Stimulated activated CD8-positive, alpha-beta memory T cell treated with anti-CD3 and anti-CD28 coated beads, Interleukin-7, amount 100 ng/mL, for 1 hour (primary cell): ENCODE data around the gene ZC3H8.
A peak's percentile ranks its signal among the peaks of the same experiment; 100 is the strongest.
"Not testable (repeated sequence)": the region's sequence is repeated elsewhere in the genome, so short reads cannot be mapped to it uniquely, and the experiment has no call there.

ENCODE experiments used
- DNase-seq, 2 donors: peaks; one replicate each; pipeline ENCODE4 v3.0.0-alpha.2; 2020; ENCODE audit warnings: low read depth in 2 of 2

Gene ZC3H8

DNA sequence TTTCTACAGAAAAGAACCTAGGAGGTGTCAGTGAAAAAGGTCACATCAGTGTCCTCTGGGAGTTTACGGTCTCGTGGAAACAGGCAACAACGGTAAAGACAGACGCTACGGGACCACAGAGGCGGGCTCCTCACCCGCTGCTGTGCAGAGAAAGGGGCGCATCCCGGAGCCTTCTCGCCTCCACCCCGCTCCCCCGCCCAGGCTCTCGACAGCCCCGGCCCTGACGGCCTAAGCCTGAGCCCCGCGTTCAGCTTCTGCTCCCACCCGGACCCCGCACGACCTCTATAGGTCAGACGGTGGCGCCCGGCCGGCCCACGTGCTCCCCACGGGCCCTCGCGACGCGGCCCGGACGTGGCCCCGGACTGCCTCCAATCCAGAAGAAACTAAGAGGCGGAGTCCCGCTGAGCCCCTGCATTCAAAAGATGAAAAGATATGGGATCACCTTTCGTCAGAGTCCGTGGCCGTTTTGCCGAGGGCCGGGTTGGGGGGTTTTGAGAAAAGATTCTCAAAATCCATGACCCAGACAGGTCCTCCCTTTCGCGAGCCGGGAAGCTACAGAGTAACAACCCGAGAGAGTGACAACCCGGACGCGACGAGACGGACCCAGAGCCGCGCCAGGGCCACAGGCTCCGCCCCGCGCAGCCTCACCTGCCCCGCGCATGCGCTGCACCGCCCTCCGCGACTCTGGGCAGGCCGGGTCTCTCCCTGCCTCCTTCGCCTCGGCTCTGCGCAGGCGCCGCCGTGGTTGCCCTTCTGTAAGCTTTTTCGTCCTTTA lies at the start of gene ZC3H8:
TSS of gene ZC3H8 (minus strand) at position 577 of the 775 bp plus-strand sequence. CDS start at position 516, 61 bp downstream.
- DNase-seq: peak; percentile 93

DNA sequence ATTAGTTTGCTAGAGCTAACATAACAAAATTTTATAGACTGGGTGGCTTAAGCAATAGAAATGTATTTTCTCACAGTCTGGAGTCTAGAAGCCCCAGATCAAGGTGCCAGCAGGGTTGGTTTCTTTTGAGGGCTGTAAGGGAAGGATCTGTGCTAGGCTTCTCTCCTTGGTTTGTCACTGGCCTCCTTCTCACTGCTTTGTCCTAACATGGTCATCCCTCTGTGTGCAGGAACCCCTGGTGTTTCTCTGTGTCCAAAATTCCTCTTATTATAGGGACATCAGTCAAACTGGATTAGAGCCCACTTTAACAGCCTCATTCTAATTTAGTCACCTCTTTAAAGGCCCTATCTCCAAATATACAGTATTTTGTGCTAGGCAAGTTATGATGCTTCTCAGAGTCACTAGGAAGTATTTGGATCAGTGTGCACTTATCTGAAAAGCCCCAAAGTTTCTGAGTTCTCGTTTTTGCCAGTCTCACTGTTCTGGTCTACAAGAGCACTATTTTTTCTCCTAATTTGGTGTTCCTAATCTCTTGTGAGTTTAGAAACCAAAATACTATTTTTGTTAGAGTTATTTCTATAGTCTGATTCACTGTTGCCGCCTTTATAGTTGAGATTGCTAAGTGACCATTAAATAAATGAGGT lies 49.6 kb upstream of the ZC3H8 start:
- DNase-seq: no peak

DNA sequence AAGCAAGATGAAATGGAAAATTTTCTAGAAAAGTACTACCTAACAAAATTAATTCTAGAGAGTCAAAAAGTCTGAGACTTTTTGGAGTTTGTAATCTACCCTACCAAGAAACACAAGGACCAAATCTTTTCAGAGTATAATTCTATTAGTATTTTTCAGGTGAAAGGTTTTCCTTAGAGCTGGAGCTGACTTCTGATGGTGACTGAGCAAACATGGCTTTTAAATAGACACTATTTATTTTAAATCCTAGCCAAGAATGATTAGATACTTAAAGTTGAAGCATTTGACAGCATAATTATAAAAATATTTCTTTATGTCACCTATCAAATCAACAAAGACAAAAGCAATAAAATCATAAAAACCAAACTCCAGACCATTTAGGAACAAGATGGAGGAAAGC lies 47.1 kb upstream of the ZC3H8 start:
- DNase-seq: no peak

DNA sequence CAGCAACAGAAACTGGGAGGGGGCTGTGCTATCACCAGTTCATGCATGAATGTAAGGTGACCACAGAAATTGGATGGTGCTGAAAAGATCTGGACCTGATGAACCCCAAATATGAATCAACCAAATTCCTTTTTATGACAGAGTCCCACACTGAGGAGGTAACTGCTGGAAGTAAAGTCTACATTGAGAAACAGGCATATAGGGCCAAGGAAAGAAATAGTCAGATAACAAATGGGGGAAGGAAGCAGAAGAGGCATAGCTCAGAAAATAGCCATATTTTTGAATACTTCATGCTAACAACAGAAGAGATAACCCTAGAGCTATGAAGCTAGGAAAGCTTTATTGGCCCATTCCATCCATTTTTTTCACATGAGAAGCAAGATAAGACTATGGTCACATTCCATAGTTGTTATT lies 46.3 kb upstream of the ZC3H8 start:
- DNase-seq: no peak

DNA sequence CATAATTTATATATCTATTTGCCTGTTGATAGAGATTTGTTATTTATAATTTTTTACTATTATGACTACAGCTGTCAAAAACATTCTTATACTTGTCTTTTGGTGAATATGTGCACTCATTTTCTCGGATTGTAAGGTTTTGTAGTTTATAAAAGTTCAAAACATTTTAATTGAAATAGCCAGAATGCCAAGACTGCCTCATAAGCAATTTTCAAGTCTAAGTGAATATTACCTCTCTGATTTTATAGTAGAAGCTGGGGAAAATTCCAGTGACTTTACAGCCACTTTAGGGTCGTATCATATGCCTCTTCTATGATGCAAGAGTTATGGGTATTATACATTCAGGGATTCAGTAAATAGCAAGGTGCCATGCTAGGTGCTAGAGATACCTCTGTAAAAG lies 41.6 kb upstream of the ZC3H8 start:
- DNase-seq: no peak

DNA sequence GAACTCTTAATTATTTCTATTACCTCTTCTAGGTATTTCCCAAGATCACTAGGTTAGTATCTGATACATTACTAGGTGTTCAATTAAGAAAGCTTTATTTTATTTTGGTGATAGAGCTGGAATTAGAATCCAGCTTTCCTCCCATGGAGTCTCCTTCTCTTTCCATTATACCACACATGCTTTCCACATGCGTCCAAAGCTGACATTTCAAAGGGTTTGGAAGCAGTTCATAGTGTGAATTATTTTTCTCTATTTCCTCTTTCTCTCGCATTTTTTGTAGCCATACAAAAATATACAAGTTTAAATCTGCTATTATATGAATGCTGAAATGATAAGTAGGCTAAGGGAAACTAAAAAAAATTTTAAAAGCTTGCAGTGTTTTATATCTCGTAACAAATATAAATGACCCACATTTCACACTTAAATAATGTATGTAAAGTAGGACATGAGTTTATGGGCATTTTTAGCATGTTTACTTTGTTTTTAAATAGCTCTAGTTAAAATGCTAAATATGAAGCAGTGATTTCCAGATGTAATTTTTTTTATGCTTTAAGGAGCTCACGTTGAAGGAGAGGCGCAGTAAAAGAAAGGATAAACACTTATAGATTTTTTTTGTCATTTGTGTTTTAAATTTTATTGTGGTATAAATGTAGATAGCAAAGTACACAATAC lies 40.7 kb upstream of the ZC3H8 start:
- DNase-seq: no peak

DNA sequence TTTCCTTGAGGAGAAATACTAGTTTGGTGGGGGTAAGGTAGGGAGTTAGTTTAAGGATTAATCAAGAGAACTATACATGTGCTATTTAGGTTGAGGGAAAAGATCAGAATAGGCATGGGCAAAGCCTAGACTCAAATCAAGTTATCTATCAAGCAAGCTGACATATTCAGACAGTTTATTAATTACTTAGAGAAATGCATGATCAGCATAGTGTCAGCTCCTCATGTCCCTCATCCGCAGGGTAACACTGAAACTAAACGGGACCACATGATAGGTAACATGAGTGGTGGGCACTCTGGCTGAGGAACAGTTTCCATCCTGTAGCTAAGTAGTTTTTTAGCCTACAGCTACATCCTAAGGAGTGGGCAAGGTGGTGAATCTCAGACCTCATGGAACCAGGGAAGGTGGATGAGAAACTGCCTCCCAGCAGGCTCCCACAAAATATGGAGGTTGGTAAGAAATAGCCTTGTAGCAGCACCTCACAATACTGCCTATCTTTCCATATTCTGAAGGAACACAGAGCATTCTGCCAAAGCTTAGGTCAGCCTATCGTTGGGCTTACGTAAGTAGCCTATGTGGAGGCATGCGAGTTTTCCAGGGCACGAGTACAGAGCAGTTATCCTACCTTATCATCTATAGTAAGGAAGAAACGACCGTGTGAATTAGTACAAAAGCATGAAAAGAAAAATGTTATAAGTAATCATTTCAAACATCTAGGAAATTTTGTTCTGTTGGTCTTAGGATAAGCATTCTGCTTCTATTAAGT lies 39.0 kb upstream of the ZC3H8 start:
- no peak for DNase-seq

DNA sequence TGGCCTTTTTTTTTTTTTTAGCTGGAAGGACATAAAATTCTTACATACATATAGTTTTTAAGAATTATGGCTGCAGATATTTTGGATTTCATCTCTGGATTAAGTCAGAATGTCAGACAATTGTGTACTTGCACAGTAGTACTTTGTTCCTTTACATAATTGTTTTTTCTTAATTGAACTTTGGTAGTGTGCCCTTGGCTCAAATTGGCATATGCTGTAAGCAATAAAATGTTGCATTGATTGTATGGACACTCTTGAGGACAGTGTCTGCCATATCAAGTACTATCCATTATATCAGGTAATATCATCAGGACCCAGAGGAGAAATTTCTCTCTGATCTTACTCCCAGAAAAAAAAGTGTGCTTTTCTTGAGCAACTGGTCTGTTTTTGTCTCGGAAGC lies 35.8 kb upstream of the ZC3H8 start:
- DNase-seq: no peak

DNA sequence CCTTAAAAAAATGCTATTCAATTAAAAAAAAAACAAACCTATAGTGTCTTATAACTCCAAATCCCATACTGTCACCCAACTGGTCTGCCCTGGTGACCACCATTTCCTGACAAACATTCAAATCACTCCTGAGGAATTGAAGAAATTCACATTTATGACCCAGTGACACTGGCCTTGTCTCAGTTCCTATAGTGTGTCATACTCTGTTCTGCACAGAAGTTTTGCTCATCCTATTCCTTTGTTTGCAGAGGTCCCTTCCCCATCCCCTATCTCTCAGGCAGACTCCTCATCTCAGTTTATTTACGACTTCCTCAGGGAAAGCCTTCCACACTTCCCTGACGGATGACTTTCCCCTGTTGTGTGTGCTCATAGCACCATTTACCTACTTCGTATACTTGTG lies 35.2 kb upstream of the ZC3H8 start:
- DNase-seq: no peak

DNA sequence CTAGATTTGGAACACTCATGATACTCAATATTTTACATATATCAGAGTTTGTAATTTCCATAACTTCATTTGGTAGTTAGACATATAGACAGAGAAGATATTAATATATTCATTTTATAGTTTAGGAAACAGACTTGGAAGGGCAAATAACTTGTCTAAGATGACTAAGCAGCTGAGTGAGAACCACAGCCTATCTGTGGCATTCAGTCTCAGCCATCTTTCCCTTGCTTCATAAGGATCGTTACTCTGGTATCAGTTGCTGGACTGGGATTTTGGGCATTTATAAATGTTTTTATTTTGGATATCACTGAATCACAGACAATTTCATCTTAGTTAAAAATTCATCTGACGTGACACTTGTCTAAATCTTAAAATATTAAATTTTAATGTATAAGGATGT lies 28.7 kb upstream of the ZC3H8 start:
- DNase-seq: not testable (repeated sequence)

DNA sequence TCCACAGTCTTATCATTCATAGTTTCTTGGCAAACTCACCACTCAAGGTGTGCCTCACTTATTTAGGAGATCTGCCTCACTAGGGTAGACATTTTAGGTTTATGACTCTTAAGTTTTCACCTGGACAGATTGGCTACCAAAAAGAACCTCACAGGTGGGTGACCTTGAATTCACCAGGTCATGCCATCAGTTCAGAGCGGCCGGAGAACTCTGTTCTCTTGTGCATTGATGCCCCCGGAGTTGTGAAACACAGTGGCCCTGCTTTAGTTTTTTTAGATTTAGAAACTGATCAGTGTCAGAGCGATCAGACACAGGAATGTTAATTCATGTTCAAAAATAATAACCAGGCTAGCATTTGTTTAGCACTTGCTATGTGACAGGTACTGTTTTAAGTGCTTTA lies 27.2 kb upstream of the ZC3H8 start:
- not testable (repeated sequence) for DNase-seq

DNA sequence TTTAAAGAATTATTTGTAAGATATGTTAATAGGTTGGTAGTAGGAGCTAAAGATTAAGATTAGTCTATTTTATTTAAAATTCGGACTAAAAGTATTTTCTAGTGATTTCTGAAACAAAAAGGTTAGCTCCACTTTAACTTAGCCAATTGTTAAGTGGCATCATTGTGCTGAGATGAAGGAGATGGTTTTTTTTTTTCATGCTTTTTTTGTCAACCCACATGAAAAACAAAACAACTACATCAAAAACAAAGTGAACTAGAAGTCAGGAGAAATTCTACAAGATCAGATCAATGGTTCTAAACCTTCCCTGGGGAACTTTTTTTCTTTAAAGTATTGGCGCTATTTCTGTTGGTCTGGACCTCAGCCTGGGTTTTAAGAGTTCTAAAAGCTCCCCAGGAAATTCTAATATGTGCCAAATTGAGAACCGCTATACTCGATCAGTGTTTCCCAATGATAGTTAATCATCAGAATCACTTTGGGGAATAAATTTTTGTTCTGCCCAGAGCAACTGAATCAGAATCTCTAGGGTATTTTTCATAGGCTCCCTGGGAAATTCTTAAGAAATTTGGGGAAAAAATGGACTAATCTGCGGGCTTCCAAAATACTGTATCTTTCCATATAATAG lies 22.9 kb upstream of the ZC3H8 start:
- DNase-seq: no peak

DNA sequence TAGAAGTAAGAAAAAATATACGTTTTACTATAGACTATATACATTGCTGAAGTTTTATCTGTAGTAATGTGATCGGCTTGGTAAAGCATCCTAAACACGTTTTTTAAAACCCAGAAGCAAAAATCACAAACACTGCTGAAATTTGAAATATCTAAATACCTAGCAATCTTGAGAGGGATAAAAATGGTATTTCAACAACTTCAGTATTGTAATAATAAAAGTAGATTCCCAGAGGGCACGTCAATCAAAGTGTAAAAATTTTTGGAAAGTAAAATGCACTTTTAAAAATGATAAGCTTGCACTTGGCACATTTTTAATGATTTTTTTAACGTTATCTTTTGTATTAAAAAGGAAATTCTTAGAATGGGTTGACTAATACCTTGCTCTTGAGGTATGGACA lies 22.1 kb upstream of the ZC3H8 start:
- DNase-seq: no peak

DNA sequence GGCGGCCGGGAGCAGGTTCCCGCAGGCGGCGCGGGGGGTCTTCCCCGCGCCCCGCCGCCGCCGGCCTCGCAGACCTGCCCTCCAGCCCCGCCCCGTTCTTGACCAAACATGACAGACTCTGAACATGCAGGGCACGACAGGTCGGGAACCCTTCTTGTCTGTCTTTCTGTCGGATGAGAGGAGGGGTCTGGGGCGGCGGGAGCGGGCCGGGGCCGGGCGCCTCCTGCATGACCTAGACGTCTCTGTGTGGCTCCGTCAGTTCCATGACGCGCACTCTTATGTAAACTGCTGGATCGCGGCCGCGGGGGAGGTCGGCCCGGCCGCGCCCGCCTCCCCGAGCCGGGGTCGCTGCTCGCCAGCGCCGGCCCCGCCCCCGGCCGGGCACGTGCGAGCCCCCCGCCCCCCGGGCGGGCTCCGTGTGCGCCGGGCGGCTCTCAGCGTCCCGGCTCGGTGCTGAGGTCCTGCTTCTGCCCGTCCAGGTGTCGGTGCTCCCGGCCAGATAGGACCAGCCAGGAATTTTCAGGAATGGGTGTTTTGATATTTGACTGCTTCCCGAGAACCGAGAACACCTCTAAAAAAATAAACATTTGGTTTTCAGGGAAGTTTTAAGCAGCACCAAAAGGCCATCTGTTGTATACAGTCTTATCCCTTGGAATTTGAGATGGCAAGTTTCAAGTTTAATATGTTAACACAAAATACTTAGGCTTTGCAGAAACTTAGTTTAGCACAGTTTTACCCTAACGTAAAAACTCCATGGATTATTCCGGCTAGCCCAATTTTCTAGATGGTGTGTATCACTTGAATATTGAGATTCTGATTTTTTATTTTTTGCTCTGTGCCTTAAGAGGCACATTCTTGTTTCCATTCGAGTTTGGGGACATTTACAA lies 21.3 kb upstream of the ZC3H8 start:
- DNase-seq: peak; percentile 60 to 62

DNA sequence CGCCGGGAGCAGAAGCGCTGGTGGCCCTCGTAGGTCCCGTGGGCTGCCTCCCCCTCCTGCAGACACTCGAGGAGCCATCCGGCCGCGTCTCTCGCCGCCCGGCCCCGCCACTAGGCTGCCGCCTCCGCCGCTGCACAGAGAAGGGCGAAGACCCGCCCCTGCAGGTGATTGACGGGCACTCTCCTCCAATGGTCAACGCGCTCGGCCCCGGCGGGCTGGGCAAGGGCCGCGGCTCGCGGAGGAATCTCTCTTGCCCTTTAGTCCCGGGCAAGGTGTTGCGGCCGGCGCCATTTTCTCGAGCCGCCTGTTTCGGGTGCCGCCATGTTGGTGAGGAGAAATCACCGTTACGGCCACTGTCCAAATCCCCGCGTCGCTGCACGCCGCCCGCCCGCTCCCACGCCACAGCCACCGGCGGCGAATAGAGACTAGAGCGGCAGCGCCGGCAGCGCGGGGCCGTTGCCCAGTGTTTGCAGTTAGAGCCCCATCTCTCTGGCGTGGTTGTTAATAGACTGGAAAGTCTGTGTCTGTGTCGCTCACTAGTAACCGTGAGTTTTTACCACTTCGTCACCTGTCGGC lies 20.6 kb upstream of the ZC3H8 start, which contains the start of gene ZC3H6:
TSS of gene ZC3H6 (plus strand) at position 287 of the 576 bp plus-strand sequence. CDS start 398 bp downstream, outside the sequence.
- DNase-seq: peak; percentile 100

DNA sequence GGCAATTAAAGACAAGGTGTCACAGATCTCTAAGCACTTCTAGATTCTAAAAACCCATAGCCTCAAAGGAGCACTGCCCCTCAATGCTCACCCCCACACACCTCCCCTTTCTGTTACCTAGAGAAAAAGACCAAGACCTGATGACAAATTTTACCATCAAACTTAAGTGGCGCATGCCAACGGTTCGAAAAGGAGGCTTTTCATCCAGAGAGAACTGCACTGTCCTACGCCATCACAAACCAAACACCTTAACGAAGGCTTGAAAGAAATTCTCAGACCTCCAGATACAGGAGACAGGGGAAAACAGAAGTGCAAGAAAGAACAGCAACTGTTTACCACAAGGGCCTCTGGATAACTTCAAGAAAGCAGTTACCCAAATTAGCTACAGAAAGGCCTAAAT lies 18.5 kb upstream of the ZC3H8 start:
- DNase-seq: no peak

DNA sequence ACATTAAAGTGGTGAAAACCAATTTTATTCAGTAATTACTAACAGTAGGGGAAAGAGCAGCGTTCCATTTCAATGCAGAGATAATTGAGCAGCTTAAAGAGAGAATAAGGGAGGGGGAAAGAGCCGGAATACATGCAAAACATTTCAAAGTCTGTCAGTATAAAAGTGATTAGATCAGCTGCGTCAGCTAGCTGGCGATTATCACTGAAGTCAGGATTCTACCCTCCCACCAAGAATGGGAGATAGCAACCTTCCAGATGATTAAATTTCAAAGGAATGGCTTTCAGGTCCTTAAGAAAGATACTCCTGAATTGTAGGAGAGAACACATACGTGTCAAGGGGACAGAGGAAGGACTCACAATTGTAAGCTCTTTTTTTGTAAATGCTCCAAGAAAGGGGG lies 17.8 kb upstream of the ZC3H8 start:
- DNase-seq: no peak

DNA sequence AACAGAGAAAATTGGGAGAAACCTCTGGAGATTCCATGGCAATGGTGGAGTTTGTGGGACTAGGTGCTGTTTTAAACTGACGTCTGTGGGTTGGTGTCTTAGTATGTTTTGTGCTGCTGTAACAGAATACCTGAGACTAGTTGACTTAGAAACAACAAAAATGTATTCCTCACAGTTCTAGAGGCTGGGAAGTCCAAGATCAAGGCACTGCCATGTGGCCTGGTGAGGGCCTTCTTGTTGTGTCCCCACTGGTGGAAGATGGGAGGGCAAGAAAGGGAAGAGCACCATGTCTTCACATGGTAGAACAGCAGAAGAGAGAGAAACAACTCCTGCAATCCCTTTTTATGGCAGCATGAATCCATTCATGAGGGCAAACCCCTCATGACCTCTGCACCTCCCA lies 13.7 kb upstream of the ZC3H8 start:
- no peak for DNase-seq

DNA sequence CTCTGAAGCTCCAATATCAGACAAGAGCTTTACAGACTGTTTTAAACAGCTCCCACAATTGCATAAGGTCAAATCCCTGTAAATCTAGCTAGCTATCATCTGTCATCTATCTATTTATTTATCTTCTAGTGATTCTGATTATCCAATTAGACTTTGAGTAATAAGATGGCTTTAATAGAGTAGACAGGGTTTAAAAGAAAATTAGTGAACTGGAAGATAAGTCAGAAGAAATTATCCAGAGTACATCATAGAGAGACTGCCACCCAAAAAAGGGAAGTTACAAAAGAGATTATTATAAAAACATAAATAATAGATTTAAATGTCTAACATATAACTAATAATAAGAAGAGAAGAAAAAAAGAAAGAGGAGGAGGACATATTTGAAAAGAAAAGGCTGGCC lies 8.0 kb upstream of the ZC3H8 start:
- DNase-seq: no peak

DNA sequence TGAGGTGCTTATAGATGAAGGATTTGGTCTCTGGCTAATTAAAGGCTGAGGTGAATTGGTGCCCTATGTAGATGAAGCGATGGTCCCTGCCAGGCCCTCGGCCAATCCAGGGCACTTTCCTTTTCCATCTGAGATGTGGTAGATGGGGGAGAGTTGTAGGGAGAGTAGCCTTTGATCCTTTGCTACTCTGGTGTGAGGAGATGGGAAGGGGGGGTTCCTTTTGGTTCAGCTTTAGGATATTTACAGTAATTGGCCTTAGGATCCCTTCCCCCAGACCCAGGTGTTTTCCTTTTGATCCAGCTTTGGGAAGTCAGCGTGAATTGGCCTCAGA lies 5.4 kb upstream of the ZC3H8 start:
- DNase-seq: no peak
